ENCODE results near the gene FKBP1B.

FKBP1B gene

GRCh38 chr2:24077535-24077877 is 28.0 kb downstream of the FKBP1B start:
- no peak overlapping the region for H2BK120ac ChIP-seq (ENCODE audit: low read depth, low read length)
- no peak overlapping the region for H3K4ac ChIP-seq (ENCODE audit: low read length)
- H3K4me1 ChIP-seq (ENCODE audit: control insufficient read depth in 2 of 2, insufficient read depth in 1 of 2, low read depth in 1 of 2, low read length in 2 of 2) = peaks cover 2 to 6% of the 10 kb centered on the region in 2 donors
- H3K18ac ChIP-seq (ENCODE audit: low read length) = no peak overlapping the region
- H4K91ac ChIP-seq (ENCODE audit: low read depth, low read length, poor library complexity) = no peak overlapping the region
- H3K79me1 ChIP-seq (ENCODE audit: low read depth, low read length) = no peaks in the 10 kb centered on the region
- H3K14ac ChIP-seq (ENCODE audit: low read length) = no peak overlapping the region
- no peaks in the 10 kb centered on the region for H3K27me3 ChIP-seq (ENCODE audit: control insufficient read depth in 3 of 3, insufficient read depth in 3 of 3, low read depth in 1 of 3, low read length in 3 of 3)
- peak overlapping the region; percentile 95 for H2AK5ac ChIP-seq (ENCODE audit: low read depth, low read length)
- no peak overlapping the region for H3K27ac ChIP-seq (replicated peaks; ENCODE audit: low read length)
- H3K9ac ChIP-seq (ENCODE audit: low read depth, low read length, poor library complexity) = peak overlapping the region; percentile 82
- no peak overlapping the region for H2BK12ac ChIP-seq (ENCODE audit: low read length)
- DNase-seq (ENCODE audit: low spot score) = no peak
- H3K9me3 ChIP-seq (replicated peaks in 1 of 2; ENCODE audit: control insufficient read depth in 2 of 2, insufficient read depth in 1 of 2, low read depth in 1 of 2, low read length in 2 of 2) = no peaks in the 10 kb centered on the region
- H3K36me3 ChIP-seq (replicated peaks in 1 of 2; ENCODE audit: control insufficient read depth in 2 of 2, insufficient read depth in 2 of 2, low read length in 2 of 2) = peaks cover 11 to 64% of the 10 kb centered on the region in 2 donors
- H4K8ac ChIP-seq (ENCODE audit: low read depth, low read length) = peak overlapping the region; percentile 52
- H2BK15ac ChIP-seq (ENCODE audit: low read length) = no peak overlapping the region
- H3K23ac ChIP-seq (ENCODE audit: low read depth, low read length, poor library complexity) = no peak overlapping the region
- peak overlapping the region; percentile 84 for H3K4me2 ChIP-seq (ENCODE audit: insufficient read depth, low read length, poor library complexity, severe bottlenecking)
- H2BK5ac ChIP-seq (ENCODE audit: low read length) = no peak overlapping the region
- H2AFZ ChIP-seq (ENCODE audit: low read length) = no peak overlapping the region
- WGBS, 2 donors (ENCODE audit: extremely low coverage in 2 of 2, insufficient read length in 2 of 2, insufficient replicate concordance in 1 of 2) = no CpG with 5 or more reads among the region's 9 CpGs
- peak overlapping the region; percentile 83 to 89 for H3K4me3 ChIP-seq (ENCODE audit: low read length in 2 of 2)

GRCh38 chr2:24077879-24078278 is 28.3 kb downstream of the FKBP1B start:
- Histone ChIP-seq H3K9me3 (replicated peaks in 1 of 2; ENCODE audit: control insufficient read depth in 2 of 2, insufficient read depth in 1 of 2, low read depth in 1 of 2, low read length in 2 of 2) (no peaks in the 10 kb centered on the region), H3K18ac (ENCODE audit: low read length) (no peak overlapping the region), H3K27ac (replicated peaks; ENCODE audit: low read length) (no peak overlapping the region), H3K23ac (ENCODE audit: low read depth, low read length, poor library complexity) (no peak overlapping the region), H4K91ac (ENCODE audit: low read depth, low read length, poor library complexity) (no peak overlapping the region), H3K4me3 (ENCODE audit: low read length in 2 of 2) (no peak overlapping the region), H3K36me3 (replicated peaks in 1 of 2; ENCODE audit: control insufficient read depth in 2 of 2, insufficient read depth in 2 of 2, low read length in 2 of 2) (peaks cover 14 to 64% of the 10 kb centered on the region in 2 donors), H3K4me2 (ENCODE audit: insufficient read depth, low read length, poor library complexity, severe bottlenecking) (no peak overlapping the region), H3K79me1 (ENCODE audit: low read depth, low read length) (no peaks in the 10 kb centered on the region), H3K4ac (ENCODE audit: low read length) (no peak overlapping the region), H3K14ac (ENCODE audit: low read length) (no peak overlapping the region), H2BK5ac (ENCODE audit: low read length) (no peak overlapping the region), H4K8ac (ENCODE audit: low read depth, low read length) (no peak overlapping the region), H3K9ac (ENCODE audit: low read depth, low read length, poor library complexity) (no peak overlapping the region), H2BK15ac (ENCODE audit: low read length) (no peak overlapping the region), H2BK12ac (ENCODE audit: low read length) (no peak overlapping the region), H3K27me3 (ENCODE audit: control insufficient read depth in 3 of 3, insufficient read depth in 3 of 3, low read depth in 1 of 3, low read length in 3 of 3) (no peaks in the 10 kb centered on the region), H2BK120ac (ENCODE audit: low read depth, low read length) (no peak overlapping the region), H3K4me1 (ENCODE audit: control insufficient read depth in 2 of 2, insufficient read depth in 1 of 2, low read depth in 1 of 2, low read length in 2 of 2) (peaks cover 2 to 6% of the 10 kb centered on the region in 2 donors), H2AK5ac (ENCODE audit: low read depth, low read length) (no peak overlapping the region), H2AFZ (ENCODE audit: low read length) (no peak overlapping the region)
- no peak for DNase-seq (ENCODE audit: low spot score)
- WGBS, 2 donors (ENCODE audit: extremely low coverage in 2 of 2, insufficient read length in 2 of 2, insufficient replicate concordance in 1 of 2) = no CpG with 5 or more reads among the region's 2 CpGs

GRCh38 chr2:24080701-24081100 is 31.2 kb downstream of the FKBP1B start:
- Histone ChIP-seq H3K23ac (ENCODE audit: low read depth, low read length, poor library complexity) (no peak overlapping the region), H3K4me2 (ENCODE audit: insufficient read depth, low read length, poor library complexity, severe bottlenecking) (no peak overlapping the region), H3K14ac (ENCODE audit: low read length) (no peak overlapping the region), H2AK5ac (ENCODE audit: low read depth, low read length) (no peak overlapping the region), H4K8ac (ENCODE audit: low read depth, low read length) (no peak overlapping the region), H3K36me3 (replicated peaks in 1 of 2; ENCODE audit: control insufficient read depth in 2 of 2, insufficient read depth in 2 of 2, low read length in 2 of 2) (peaks cover 15 to 50% of the 10 kb centered on the region in 2 donors), H3K79me1 (ENCODE audit: low read depth, low read length) (no peaks in the 10 kb centered on the region), H4K91ac (ENCODE audit: low read depth, low read length, poor library complexity) (no peak overlapping the region), H2BK12ac (ENCODE audit: low read length) (no peak overlapping the region), H3K27me3 (ENCODE audit: control insufficient read depth in 3 of 3, insufficient read depth in 3 of 3, low read depth in 1 of 3, low read length in 3 of 3) (no peaks in the 10 kb centered on the region), H2AFZ (ENCODE audit: low read length) (no peak overlapping the region), H3K4me3 (ENCODE audit: low read length in 2 of 2) (no peak overlapping the region), H3K27ac (replicated peaks; ENCODE audit: low read length) (no peak overlapping the region), H2BK15ac (ENCODE audit: low read length) (no peak overlapping the region), H3K9ac (ENCODE audit: low read depth, low read length, poor library complexity) (no peak overlapping the region), H3K4me1 (ENCODE audit: control insufficient read depth in 2 of 2, insufficient read depth in 1 of 2, low read depth in 1 of 2, low read length in 2 of 2) (peaks cover 0 to 10% of the 10 kb centered on the region in 2 donors), H3K4ac (ENCODE audit: low read length) (no peak overlapping the region), H2BK5ac (ENCODE audit: low read length) (no peak overlapping the region), H3K18ac (ENCODE audit: low read length) (no peak overlapping the region), H3K9me3 (replicated peaks in 1 of 2; ENCODE audit: control insufficient read depth in 2 of 2, insufficient read depth in 1 of 2, low read depth in 1 of 2, low read length in 2 of 2) (no peaks in the 10 kb centered on the region), H2BK120ac (ENCODE audit: low read depth, low read length) (no peak overlapping the region)
- no peak for DNase-seq (ENCODE audit: low spot score)
- WGBS, 2 donors (ENCODE audit: extremely low coverage in 2 of 2, insufficient read length in 2 of 2, insufficient replicate concordance in 1 of 2) = no CpG with 5 or more reads among the region's 2 CpGs

- Histone ChIP-seq H3K9me3 (replicated peaks in 1 of 2; ENCODE audit: control insufficient read depth in 2 of 2, insufficient read depth in 1 of 2, low read depth in 1 of 2, low read length in 2 of 2) (no peaks in the 10 kb centered on the region), H4K91ac (ENCODE audit: low read depth, low read length, poor library complexity) (peak overlapping the region; percentile 22), H3K27me3 (ENCODE audit: control insufficient read depth in 3 of 3, insufficient read depth in 3 of 3, low read depth in 1 of 3, low read length in 3 of 3) (no peaks in the 10 kb centered on the region), H3K9ac (ENCODE audit: low read depth, low read length, poor library complexity) (no peak overlapping the region), H3K79me1 (ENCODE audit: low read depth, low read length) (no peaks in the 10 kb centered on the region), H3K4me2 (ENCODE audit: insufficient read depth, low read length, poor library complexity, severe bottlenecking) (peak overlapping the region; percentile 98), H3K4me3 (ENCODE audit: low read length in 2 of 2) (peak overlapping the region; percentile 63 to 92), H3K23ac (ENCODE audit: low read depth, low read length, poor library complexity) (no peak overlapping the region), H2BK120ac (ENCODE audit: low read depth, low read length) (peak overlapping the region; percentile 63), H4K8ac (ENCODE audit: low read depth, low read length) (no peak overlapping the region), H3K14ac (ENCODE audit: low read length) (no peak overlapping the region), H2AK5ac (ENCODE audit: low read depth, low read length) (peak overlapping the region; percentile 68), H3K4me1 (ENCODE audit: control insufficient read depth in 2 of 2, insufficient read depth in 1 of 2, low read depth in 1 of 2, low read length in 2 of 2) (peaks cover 0 to 8% of the 10 kb centered on the region in 2 donors), H2BK12ac (ENCODE audit: low read length) (no peak overlapping the region), H2AFZ (ENCODE audit: low read length) (peak overlapping the region; percentile 94), H2BK15ac (ENCODE audit: low read length) (no peak overlapping the region), H3K4ac (ENCODE audit: low read length) (no peak overlapping the region), H3K36me3 (replicated peaks in 1 of 2; ENCODE audit: control insufficient read depth in 2 of 2, insufficient read depth in 2 of 2, low read length in 2 of 2) (peaks cover 15 to 44% of the 10 kb centered on the region in 2 donors), H3K27ac (replicated peaks; ENCODE audit: low read length) (peak overlapping the region; percentile 98), H3K18ac (ENCODE audit: low read length) (peak overlapping the region; percentile 58), H2BK5ac (ENCODE audit: low read length) (no peak overlapping the region)
- DNase-seq (ENCODE audit: low spot score) = no peak
- WGBS, 2 donors (ENCODE audit: extremely low coverage in 2 of 2, insufficient read length in 2 of 2, insufficient replicate concordance in 1 of 2) = no CpG with 5 or more reads among the region's 8 CpGs
These were observed 33.4 kb downstream of the FKBP1B start for GRCh38 chr2:24082787-24083566.

Measured in neuronal stem cell (in vitro differentiated cells).